Thyroid gland (tissue), 4 donors: ENCODE results near the gene RRM2.

Source experiments
- POLR2A ChIP-seq, 2 donors: fragments of 450-650 bp; IDR thresholded peaks; one replicate each; pipeline ENCODE4 v1.6.1; 2017; ENCODE audit warnings: antibody characterized with exemption in 2 of 2, mild to moderate bottlenecking in 2 of 2, moderate library complexity in 1 of 2
- TF ChIP-seq, protein P1 (sequence below), 6 experiments: fragments of 200-600 bp in 3 of 6; fragments of 450-650 bp in 3 of 6; sonication (generic) in 3 of 6; IDR thresholded peaks; one replicate each; pipeline ENCODE4 v1.5.1; 2016 to 2019; ENCODE audit warnings: antibody characterized with exemption in 6 of 6, mild to moderate bottlenecking in 2 of 6, inconsistent platforms in 1 of 6, moderate library complexity in 1 of 6

DNA sequence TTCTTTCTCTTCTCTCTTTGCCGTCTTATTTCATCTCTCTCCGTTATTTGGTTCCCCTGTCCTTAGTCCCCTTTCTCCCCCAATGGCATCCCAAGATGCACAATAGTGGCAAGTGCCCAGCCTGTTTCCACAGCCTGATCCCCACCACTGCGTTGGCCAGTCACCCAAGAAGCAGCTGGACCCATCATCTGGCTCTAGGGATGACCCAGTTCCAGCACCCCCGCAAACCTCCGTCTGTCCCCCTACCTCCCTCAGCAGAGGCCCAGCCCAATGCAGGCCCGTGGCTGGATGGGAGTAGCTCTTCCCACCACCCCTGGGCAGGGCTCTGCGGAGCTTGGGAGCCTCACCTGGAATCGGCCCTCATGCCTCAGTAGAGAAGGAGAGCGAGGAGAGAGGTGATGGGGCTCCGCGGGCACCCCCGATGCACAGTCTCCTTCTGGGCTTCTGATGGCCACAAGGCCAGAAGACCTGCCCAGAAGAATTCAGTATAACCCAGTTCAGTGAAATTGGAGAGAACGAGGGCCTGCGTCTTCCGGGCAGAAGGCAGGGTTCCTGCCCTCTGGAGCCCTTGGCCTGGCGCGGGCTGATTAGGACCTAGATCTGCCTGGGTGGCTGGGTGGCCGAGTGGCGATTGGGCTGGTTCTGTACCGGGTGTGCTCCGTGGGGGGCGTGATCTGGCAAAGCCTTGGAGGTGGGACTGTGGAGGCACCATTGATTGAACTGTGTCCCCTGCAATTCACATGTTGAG is 50.9 kb downstream of the RRM2 start:
- TF ChIP-seq, protein P1, sequence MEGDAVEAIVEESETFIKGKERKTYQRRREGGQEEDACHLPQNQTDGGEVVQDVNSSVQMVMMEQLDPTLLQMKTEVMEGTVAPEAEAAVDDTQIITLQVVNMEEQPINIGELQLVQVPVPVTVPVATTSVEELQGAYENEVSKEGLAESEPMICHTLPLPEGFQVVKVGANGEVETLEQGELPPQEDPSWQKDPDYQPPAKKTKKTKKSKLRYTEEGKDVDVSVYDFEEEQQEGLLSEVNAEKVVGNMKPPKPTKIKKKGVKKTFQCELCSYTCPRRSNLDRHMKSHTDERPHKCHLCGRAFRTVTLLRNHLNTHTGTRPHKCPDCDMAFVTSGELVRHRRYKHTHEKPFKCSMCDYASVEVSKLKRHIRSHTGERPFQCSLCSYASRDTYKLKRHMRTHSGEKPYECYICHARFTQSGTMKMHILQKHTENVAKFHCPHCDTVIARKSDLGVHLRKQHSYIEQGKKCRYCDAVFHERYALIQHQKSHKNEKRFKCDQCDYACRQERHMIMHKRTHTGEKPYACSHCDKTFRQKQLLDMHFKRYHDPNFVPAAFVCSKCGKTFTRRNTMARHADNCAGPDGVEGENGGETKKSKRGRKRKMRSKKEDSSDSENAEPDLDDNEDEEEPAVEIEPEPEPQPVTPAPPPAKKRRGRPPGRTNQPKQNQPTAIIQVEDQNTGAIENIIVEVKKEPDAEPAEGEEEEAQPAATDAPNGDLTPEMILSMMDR (IDR thresholded peaks at IDR 0.05), result no peak
- no peak for TF ChIP-seq POLR2A (IDR thresholded peaks at IDR 0.05)
